Measurements from ENCODE around the gene FYCO1. TPM values are rescaled to one million over a fixed set of nuclear protein-coding genes. Genes with fewer than 3 reads are reported as not detected.
A peak's percentile ranks its signal among the peaks of the same experiment; 100 is the strongest.

The FYCO1 gene
- total and polyA plus RNA-seq, 9 of the 15 experiments (the other 6 are each of a cell fraction or from before 2014, with no cell fraction given) = 2.1 to 13.8 (median 7.4) TPM

GRCh38 chr3:45906681-45907407, 88.8 kb downstream of the FYCO1 start (continued):
- TF ChIP-seq HOXB6 (CRISPR knock-in tag; IDR thresholded peaks at IDR 0.05; ENCODE audit: borderline replicate concordance) (no peak), ZZZ3 (IDR thresholded peaks at IDR 0.05) (no peak), ZHX1 (conservative IDR thresholded peaks at IDR 0.05; ENCODE audit: low read length) (no peak), CGGBP1 (CRISPR knock-in tag; IDR thresholded peaks at IDR 0.05) (no peak), BACH1 (tag; IDR thresholded peaks at IDR 0.05) (no peak), ARNT (IDR thresholded peaks at IDR 0.05) (no peak), MCM2 (IDR thresholded peaks at IDR 0.05; ENCODE audit: low read depth) (no peak), RAD21 (CRISPR knock-in tag; conservative IDR thresholded peaks at IDR 0.05 in 1 of 2, IDR thresholded peaks at IDR 0.05 in 1 of 2) (peak; percentile 55 to 77), CEBPZ (IDR thresholded peaks at IDR 0.05; ENCODE audit: borderline replicate concordance, low read depth, low read length) (no peak), KLF13 (tag; IDR thresholded peaks at IDR 0.05; ENCODE audit: borderline replicate concordance, low read depth) (no peak), MYC (IDR thresholded peaks at IDR 0.05; ENCODE audit: low read depth, low read length) (0 out of 2 replicates have a peak, but pooled peaks have one; percentile 35), MYC (CRISPR knock-in tag; IDR thresholded peaks at IDR 0.05; ENCODE audit: borderline replicate concordance, low read depth) (no peak), ZNF395 (CRISPR knock-in tag; IDR thresholded peaks at IDR 0.05) (no peak), NELFE (IDR thresholded peaks at IDR 0.05; ENCODE audit: insufficient read depth, insufficient read length) (no peak), SFPQ (IDR thresholded peaks at IDR 0.05; ENCODE audit: low read depth, low read length) (no peak)

Data from K562 (cell line).